Activated CD4-positive, alpha-beta T cell treated with anti-CD3 and anti-CD28 coated beads, Interleukin-2, amount 10 ng/mL, durations not matched to agents 7 days and 5 days (primary cell): ENCODE measurements around the gene DCDC1. TPM values are rescaled to one million over a fixed set of nuclear protein-coding genes. Genes with fewer than 3 reads are reported as not detected.

Experiments used
- CTCF ChIA-PET: fragments of 350-600 bp; sonication (Branson Sonifier 250); formaldehyde crosslinking; loops from one replicate; lab custom pipeline; 2021; ENCODE audit warnings: antibody characterized with exemption; lab: Charles Lee
- POLR2A ChIA-PET: fragments of 350-600 bp; sonication (Branson Sonifier 250); formaldehyde crosslinking; loops from one replicate; lab custom pipeline; 2021; ENCODE audit warnings: antibody characterized with exemption; lab: Charles Lee
- DNase-seq: peaks from one replicate; pipeline ENCODE4 v3.0.0-alpha.2; 2020
- H3K27ac Mint-ChIP-seq: one replicate; pipeline ENCODE4 v1.8.0; 2021; ENCODE audit warnings: mild to moderate bottlenecking, moderate library complexity, mixed read lengths
- H3K27me3 Mint-ChIP-seq: one replicate; pipeline ENCODE4 v1.8.0; 2021; ENCODE audit warnings: mixed read lengths
- H3K36me3 Mint-ChIP-seq: one replicate; pipeline ENCODE4 v1.8.0; 2021; ENCODE audit warnings: low read depth, mixed read lengths
- H3K4me1 Mint-ChIP-seq: one replicate; pipeline ENCODE4 v1.8.0; 2021; ENCODE audit warnings: mixed read lengths
- H3K4me3 Mint-ChIP-seq: one replicate; pipeline ENCODE4 v1.8.0; 2021; ENCODE audit warnings: mild to moderate bottlenecking, moderate library complexity, mixed read lengths
- H3K9me3 Mint-ChIP-seq: one replicate; pipeline ENCODE4 v1.8.0; 2021; ENCODE audit warnings: mixed read lengths
- total RNA-seq, 2 experiments: library from RNA; stranded (reverse); gene quantifications; one replicate each; pipeline ENCODE4 v1.2.3, GENCODE V29; 2021

Gene DCDC1
- total RNA-seq, 2 experiments from 2014 or later = not detected

- POLR2A ChIA-PET = no interaction called here
- no peaks in the 10 kb centered on the region for H3K36me3 Mint-ChIP-seq
- H3K4me1 Mint-ChIP-seq = no peaks in the 10 kb centered on the region
These were observed 554.8 kb downstream of the DCDC1 start for GRCh38 chr11:30814737-30815136.

More at GRCh38 chr11:30814737-30815136, 554.8 kb downstream of the DCDC1 start:
- Mint-ChIP-seq H3K27me3 (no peaks in the 10 kb centered on the region), H3K4me3 (no peak overlapping the region), H3K9me3 (no peaks in the 10 kb centered on the region), H3K27ac (no peak overlapping the region)
- no peak for DNase-seq
- CTCF ChIA-PET = no interaction called here

Other genes starting within 250 kb of the DCDC1 start
- gene DNAJC24, start 121 bp upstream of the DCDC1 start, total RNA-seq = 10 to 100 TPM; 16.6 to 16.8 TPM
- 10 to 100 TPM; 19.7 to 23.4 TPM for gene IMMP1L, start 139.9 kb upstream of the DCDC1 start, total RNA-seq
- 10 to 100 TPM; 22.9 to 26.7 TPM for gene ELP4, start 140.0 kb upstream of the DCDC1 start, total RNA-seq